Testis (tissue), 3 donors: Measurements from ENCODE around the gene ANGPTL4. TPM values are rescaled to one million over a fixed set of nuclear protein-coding genes. Genes with fewer than 3 reads are reported as not detected.

ENCODE experiments used
- DNase-seq: peaks from one replicate; pipeline ENCODE4 v3.0.0-alpha.2; 2019
- H3K27ac ChIP-seq, 2 donors: fragments of 200-600 bp; sonication (generic); one replicate each; pipeline ENCODE4 v1.5.1; 2019
- H3K27me3 ChIP-seq: fragments of 200-600 bp; sonication (generic); one replicate; pipeline ENCODE4 v1.5.1; 2019
- H3K36me3 ChIP-seq: fragments of 200-600 bp; sonication (generic); one replicate; pipeline ENCODE4 v1.5.1; 2017; ENCODE audit warnings: low read depth; ENCODE audit errors: missing control alignments
- H3K4me1 ChIP-seq: fragments of 200-600 bp; sonication (generic); one replicate; pipeline ENCODE4 v1.5.1; 2019
- H3K4me3 ChIP-seq, 2 donors: fragments of 200-600 bp; sonication (generic); one replicate each; pipeline ENCODE4 v1.5.1; 2017 to 2019
- H3K9me3 ChIP-seq: fragments of 200-600 bp; sonication (generic); one replicate; pipeline ENCODE4 v1.5.1; 2017
- CTCF ChIP-seq, 3 experiments: fragments of 450-650 bp in 2 of 3; fragments of 200-600 bp in 1 of 3; sonication (generic) in 1 of 3; IDR thresholded peaks; one replicate each; pipeline ENCODE4 v1.5.1; 2016 to 2019; ENCODE audit warnings: antibody characterized with exemption in 3 of 3, mild to moderate bottlenecking in 2 of 3, moderate library complexity in 1 of 3
- POLR2A ChIP-seq: fragments of 450-650 bp; IDR thresholded peaks from one replicate; pipeline ENCODE4 v1.6.1; 2017; ENCODE audit warnings: antibody characterized with exemption, mild to moderate bottlenecking, moderate library complexity
- WGBS, 2 donors: methylation state at CpG; one replicate each; pipeline ENCODE4 v1.1.5; 2018; 5-methylcytosine and 5-hydroxymethylcytosine counted together
- intact Hi-C: fragments of 100-400 bp; cut with DNase I; formaldehyde crosslinking; loops from one replicate; pipeline ENCODE4 v1.15.1; 2023; ENCODE audit warnings: low total_unique reads
- polyA plus RNA-seq: library from polyadenylated mRNA; stranded (reverse); fragments of 350-450 nt; fragmentation: Illumina TruSeq; extraction: RNeasy Lipid Tissue Mini Kit (QIAGEN cat#74804); gene quantifications from one replicate; pipeline ENCODE4 v1.2.3, GENCODE V29; 2014; ENCODE audit warnings: low read depth, low replicate concordance; ENCODE audit not compliant: insufficient read depth
- total RNA-seq, 2 donors: library from RNA; depleted of rRNA; stranded (reverse); fragments of >200 nt; gene quantifications; one replicate each; pipeline ENCODE4 v1.2.3, GENCODE V29; 2016

ANGPTL4 gene
- total and polyA plus RNA-seq, 3 donors from 2014 or later, result 10.0 to 18.5 (median 10.2) TPM

DNA sequence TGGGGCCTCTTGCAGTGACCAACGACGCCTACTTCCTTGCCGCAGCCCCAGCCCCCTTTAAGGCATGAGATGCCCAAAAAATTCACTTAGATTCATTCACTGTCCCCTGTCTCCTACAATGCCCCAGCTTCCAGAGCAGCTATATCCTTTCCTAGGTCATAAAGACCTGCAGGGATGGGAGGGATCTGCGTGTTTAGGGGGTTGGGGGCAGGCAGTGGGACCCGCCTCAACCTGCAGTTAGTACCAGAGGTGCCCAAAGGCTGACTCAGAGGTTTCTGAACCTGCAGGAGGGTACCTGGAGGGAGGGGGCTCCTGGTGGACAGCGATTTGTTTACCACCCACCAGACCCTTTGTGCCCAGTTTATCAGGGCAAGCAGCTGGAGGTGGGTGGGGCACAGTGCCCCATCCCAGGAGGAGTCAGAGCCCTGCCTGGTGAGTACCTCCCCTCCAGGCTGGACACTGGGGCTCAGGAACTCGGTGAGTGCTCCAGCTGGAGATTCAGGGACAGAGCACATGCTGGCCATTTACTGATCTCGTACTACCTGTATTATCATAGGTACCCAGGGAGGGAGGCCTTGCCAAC is 32.6 kb upstream of the ANGPTL4 start:
- DNase-seq, result no peak
- intact Hi-C loops, result no loop called here
- no peaks in the 10 kb centered on the region for H3K9me3 ChIP-seq
- H3K27ac ChIP-seq, result no peak overlapping the region
- TF ChIP-seq POLR2A (no peak), CTCF (IDR thresholded peaks at IDR 0.05) (no peak)
- no peaks in the 10 kb centered on the region for H3K36me3 ChIP-seq
- 75 to 92% methylated on average over 8 of the region's 8 CpGs for WGBS, 2 donors
- H3K4me1 ChIP-seq, result peaks cover 10% of the 10 kb centered on the region
- no peaks in the 10 kb centered on the region for H3K27me3 ChIP-seq
- no peak overlapping the region for H3K4me3 ChIP-seq

DNA sequence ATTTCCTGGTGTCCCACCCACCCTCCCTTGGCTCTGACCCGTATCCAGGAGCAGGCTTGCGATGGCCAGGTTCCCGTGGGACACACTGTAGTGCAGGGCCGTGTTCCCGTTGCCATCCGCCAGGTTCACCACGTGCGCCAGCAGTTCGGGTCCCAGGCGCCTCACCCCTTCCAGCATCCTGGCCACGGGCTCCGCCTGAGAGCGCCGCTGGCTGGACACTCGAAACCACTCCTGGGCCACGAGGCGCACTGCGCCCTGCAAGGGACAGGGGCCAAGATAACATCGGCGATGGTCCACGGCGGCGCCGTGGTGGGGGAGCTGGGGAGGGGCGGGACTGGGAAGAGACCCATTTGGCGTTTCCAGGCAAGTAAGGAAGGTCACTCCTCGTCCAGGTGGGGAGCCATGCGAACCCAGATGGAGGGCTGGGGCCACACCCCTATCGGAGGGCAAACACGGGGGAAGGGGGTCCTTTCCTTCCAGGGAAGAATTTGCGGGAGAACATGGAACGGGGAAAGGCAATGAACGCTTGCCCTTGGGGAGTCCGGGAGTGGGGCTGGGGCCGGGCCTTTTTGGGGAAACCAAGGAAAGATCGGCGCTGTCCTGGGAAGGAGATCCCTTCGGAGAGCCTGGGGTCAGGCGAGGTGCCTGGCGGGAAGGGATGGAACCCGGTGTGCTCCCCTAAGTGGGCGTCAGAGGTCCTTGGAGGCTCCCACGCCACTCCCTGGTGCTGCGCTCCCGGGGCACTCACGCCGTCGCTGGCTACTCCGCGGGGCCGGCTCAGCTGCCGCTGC is 30.8 kb upstream of the ANGPTL4 start:
- no peak for DNase-seq
- Histone ChIP-seq H3K9me3 (no peaks in the 10 kb centered on the region), H3K36me3 (no peaks in the 10 kb centered on the region), H3K27me3 (no peaks in the 10 kb centered on the region), H3K27ac (no peak overlapping the region), H3K4me3 (peak overlapping the region in 1 of 2 donors; percentile 36), H3K4me1 (peaks cover 10% of the 10 kb centered on the region)
- WGBS, 2 donors, result 13 to 16% methylated on average over 35 to 48 of the region's 52 CpGs
- TF ChIP-seq POLR2A, result no peak
- TF ChIP-seq CTCF (IDR thresholded peaks at IDR 0.05), result no peak
- intact Hi-C loops, result no loop called here

GRCh38 chr19:8333767-8334457 is 30.0 kb upstream of the ANGPTL4 start:
- Histone ChIP-seq H3K27ac (no peak overlapping the region), H3K4me3 (peak overlapping the region; percentile 21 to 36), H3K9me3 (no peaks in the 10 kb centered on the region), H3K36me3 (no peaks in the 10 kb centered on the region), H3K4me1 (peaks cover 10% of the 10 kb centered on the region), H3K27me3 (no peaks in the 10 kb centered on the region)
- no peak for DNase-seq
- 13 to 22% methylated on average over 13 to 48 of the region's 48 CpGs for WGBS, 2 donors
- TF ChIP-seq POLR2A (no peak), CTCF (IDR thresholded peaks at IDR 0.05) (no peak)
- intact Hi-C loops, result no loop called here

DNA sequence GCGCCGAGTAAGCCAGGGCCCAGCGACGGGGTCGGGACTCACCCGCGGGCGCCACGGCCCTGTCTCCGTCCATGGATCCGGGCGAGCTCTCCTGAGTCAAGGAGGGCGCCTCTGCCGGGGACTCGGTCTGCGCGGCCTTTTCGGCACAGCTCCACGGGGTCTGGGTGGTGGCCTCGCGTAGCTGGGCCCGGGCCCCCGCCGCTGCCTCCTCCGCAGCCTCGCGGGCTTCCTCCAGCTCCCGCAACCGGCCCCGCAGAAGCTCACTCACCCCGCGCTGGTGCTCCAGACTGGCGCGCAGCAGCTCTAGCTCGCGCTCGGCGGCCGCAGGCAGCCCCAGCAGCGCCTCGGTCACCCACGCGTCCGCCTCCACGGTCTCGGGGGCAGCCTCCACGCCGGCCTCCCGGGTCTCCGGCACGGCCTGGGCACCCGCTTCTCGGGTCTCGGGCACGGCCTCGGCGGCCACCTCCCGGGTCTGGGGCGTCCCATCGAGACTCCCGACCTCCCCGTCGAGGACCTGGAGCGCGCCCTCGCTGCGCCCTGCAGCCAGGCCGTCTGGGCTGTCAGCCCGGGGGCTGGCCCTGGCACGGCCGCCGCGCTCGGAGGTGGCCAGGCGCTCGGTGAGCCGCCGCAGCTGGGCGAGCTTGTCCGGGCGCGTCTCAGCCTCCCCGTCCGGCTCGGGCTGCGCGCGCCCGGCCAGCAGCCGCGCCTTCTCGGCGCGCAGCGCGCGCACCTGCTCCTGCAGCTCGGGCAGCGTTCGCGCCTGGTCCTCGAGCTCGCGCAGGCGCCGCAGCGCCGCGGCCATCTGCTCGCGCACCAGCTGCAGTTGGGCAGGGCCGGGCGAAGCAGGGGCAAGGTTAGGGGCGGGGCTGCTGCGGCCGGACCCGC is 29.3 kb upstream of the ANGPTL4 start:
- no peak overlapping the region for H3K27ac ChIP-seq
- peak overlapping the region; percentile 21 to 36 for H3K4me3 ChIP-seq

More for the DNA sequence above, 29.3 kb upstream of the ANGPTL4 start:
- Histone ChIP-seq H3K4me1 (peaks cover 10% of the 10 kb centered on the region), H3K36me3 (no peaks in the 10 kb centered on the region), H3K27me3 (no peaks in the 10 kb centered on the region), H3K9me3 (no peaks in the 10 kb centered on the region)
- TF ChIP-seq CTCF (IDR thresholded peaks at IDR 0.05), result no peak
- no peak for TF ChIP-seq POLR2A
- 2 to 16% methylated on average over 34 to 88 of the region's 117 CpGs for WGBS, 2 donors
- DNase-seq, result peak; percentile 63
- intact Hi-C loops, result no loop called here
